Measurements from ENCODE around the gene CORO2A. TPM values are rescaled to one million over a fixed set of nuclear protein-coding genes. Genes with fewer than 3 reads are reported as not detected.

The CORO2A gene
- total RNA-seq, 1 experiment from 2014 or later = 15.8 TPM

DNA sequence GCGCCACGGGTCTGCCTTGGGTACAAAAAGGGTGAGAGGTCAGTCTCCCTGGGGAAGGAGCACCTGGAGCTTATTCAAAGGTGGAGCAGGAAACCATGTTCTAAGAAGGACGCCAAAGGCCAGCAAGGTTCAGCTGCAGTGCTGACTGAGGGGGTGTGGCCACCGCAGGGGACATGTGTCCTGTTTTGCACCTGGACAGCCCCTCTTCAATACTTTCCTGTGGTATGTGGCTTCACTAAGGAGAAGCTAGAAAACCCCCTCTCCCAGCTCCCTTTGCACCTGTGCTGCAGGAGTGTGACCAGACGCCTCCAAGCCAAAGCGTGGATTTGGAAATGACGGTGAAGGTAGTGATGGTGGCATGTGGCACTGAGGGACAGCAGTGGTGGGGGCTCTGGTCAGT is 97.0 kb downstream of the CORO2A start:
- WGBS (ENCODE audit: extremely low coverage, insufficient read length, low lambda C conversion rate) = no CpG with 5 or more reads among the region's 7 CpGs
- Histone ChIP-seq H2BK12ac (ENCODE audit: insufficient read length, low read depth, low read length) (no peak overlapping the region), H4K5ac (ENCODE audit: insufficient read length, low read depth, low read length) (no peak overlapping the region), H3K4me2 (ENCODE audit: insufficient read depth, insufficient read length, low read length) (no peak overlapping the region), H3K27me3 (ENCODE audit: insufficient read depth, low read length) (no peaks in the 10 kb centered on the region), H3K4ac (ENCODE audit: low read depth, low read length) (no peak overlapping the region), H2BK5ac (ENCODE audit: insufficient read length, low read length) (no peak overlapping the region), H3K56ac (ENCODE audit: insufficient read length, low read depth, low read length) (no peak overlapping the region), H2AFZ (ENCODE audit: low read length) (no peak overlapping the region), H3K79me1 (ENCODE audit: insufficient read depth, low read depth, low read length, poor library complexity, severe bottlenecking) (no peaks in the 10 kb centered on the region), H3K23me2 (ENCODE audit: insufficient read length, low read depth, low read length, poor library complexity, severe bottlenecking) (peaks cover 4% of the 10 kb centered on the region), H2BK20ac (ENCODE audit: low read depth, low read length, poor library complexity, severe bottlenecking) (no peak overlapping the region), H3K18ac (ENCODE audit: insufficient read length, low read depth, low read length) (no peak overlapping the region), H3T11ph (ENCODE audit: low read length) (no peak overlapping the region), H2BK120ac (ENCODE audit: low read depth, low read length, poor library complexity, severe bottlenecking) (no peak overlapping the region), H3K27ac (ENCODE audit: insufficient read length, low read depth, low read length) (no peak overlapping the region), H3K23ac (ENCODE audit: insufficient read length, low read depth, low read length) (no peak overlapping the region), H2AK5ac (ENCODE audit: insufficient read length, low read length) (no peak overlapping the region), H3K4me1 (ENCODE audit: insufficient read depth, low read length) (peaks cover 2% of the 10 kb centered on the region; the same call in 1 of the 2 replicates), H2BK15ac (ENCODE audit: low read depth, low read length) (no peak overlapping the region), H3K79me2 (ENCODE audit: insufficient read depth, low read length) (no peaks in the 10 kb centered on the region), H3K9me3 (ENCODE audit: control insufficient read depth, low read depth, low read length) (no peaks in the 10 kb centered on the region), H4K91ac (ENCODE audit: insufficient read length, low read depth, low read length) (no peak overlapping the region), H3K14ac (ENCODE audit: insufficient read depth, low read length) (no peak overlapping the region), H4K8ac (replicated peaks; ENCODE audit: insufficient read length, low read depth, low read length) (no peak overlapping the region), H4K20me1 (ENCODE audit: control insufficient read depth, insufficient read depth, insufficient read length) (no peaks in the 10 kb centered on the region), H3K9ac (ENCODE audit: extremely low read depth, insufficient read length, low read length) (no peak overlapping the region)
- Mint-ChIP-seq H3K27me3 (ENCODE audit: low read depth) (peaks cover 3% of the 10 kb centered on the region; the same call in 1 of the 2 replicates), H3K36me3 (ENCODE audit: insufficient read depth in 1 of 3, low read depth in 3 of 3) (peaks cover 0 to 15% (median 8%) of the 10 kb centered on the region in 3 experiments; a peak in 3 of 7 replicates), H3K27ac (no peak overlapping the region), H3K9me3 (no peaks in the 10 kb centered on the region), H3K4me3 (no peak overlapping the region), H3K4me1 (peaks cover 26 to 27% of the 10 kb centered on the region in 2 experiments)
- no peak for DNase-seq
- TF ChIP-seq, protein P1, sequence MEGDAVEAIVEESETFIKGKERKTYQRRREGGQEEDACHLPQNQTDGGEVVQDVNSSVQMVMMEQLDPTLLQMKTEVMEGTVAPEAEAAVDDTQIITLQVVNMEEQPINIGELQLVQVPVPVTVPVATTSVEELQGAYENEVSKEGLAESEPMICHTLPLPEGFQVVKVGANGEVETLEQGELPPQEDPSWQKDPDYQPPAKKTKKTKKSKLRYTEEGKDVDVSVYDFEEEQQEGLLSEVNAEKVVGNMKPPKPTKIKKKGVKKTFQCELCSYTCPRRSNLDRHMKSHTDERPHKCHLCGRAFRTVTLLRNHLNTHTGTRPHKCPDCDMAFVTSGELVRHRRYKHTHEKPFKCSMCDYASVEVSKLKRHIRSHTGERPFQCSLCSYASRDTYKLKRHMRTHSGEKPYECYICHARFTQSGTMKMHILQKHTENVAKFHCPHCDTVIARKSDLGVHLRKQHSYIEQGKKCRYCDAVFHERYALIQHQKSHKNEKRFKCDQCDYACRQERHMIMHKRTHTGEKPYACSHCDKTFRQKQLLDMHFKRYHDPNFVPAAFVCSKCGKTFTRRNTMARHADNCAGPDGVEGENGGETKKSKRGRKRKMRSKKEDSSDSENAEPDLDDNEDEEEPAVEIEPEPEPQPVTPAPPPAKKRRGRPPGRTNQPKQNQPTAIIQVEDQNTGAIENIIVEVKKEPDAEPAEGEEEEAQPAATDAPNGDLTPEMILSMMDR (conservative IDR thresholded peaks at IDR 0.05) = no peak
